NT2/D1 (cell line): ENCODE results near the gene ZFYVE9.

Experiments used
- SUZ12 ChIP-seq: IDR thresholded peaks from 2 replicates; pipeline ENCODE4 v1.6.1; 2011; ENCODE audit not compliant: insufficient read length, insufficient read depth; ENCODE audit errors: extremely low read depth
- YY1 ChIP-seq: IDR thresholded peaks from 2 replicates; pipeline ENCODE4 v1.6.1; 2011; ENCODE audit not compliant: insufficient read length, insufficient read depth
- ZNF274 ChIP-seq: IDR thresholded peaks from 2 replicates; pipeline ENCODE4 v1.6.1; 2011; ENCODE audit warnings: mild to moderate bottlenecking, low read depth, low read length

- TF ChIP-seq YY1, result no peak
- no peak for TF ChIP-seq ZNF274
- TF ChIP-seq SUZ12, result no peak
These were observed 92.1 kb downstream of the ZFYVE9 start for GRCh38 chr1:52234014-52234413.
